Adrenal gland (tissue), 12 donors: Measurements from ENCODE around the gene TFB1M. TPM values are rescaled to one million over a fixed set of nuclear protein-coding genes. Genes with fewer than 3 reads are reported as not detected.

Experiments used
- DNase-seq, 7 donors: peaks; one replicate each; pipeline ENCODE4 v3.0.0-alpha.2; 2019 to 2020
- H3K27ac ChIP-seq, 5 donors: fragments of 200-600 bp; sonication (generic) in 4 of 5; 1 replicate in 3 of 5; 2 replicates in 2 of 5; pipeline versions ENCODE4 v1.5.1 to v1.8.0; 2016 to 2020; ENCODE audit warnings: mild to moderate bottlenecking in 1 of 5
- H3K27me3 ChIP-seq: fragments of 200-600 bp; 2 replicates; pipeline ENCODE4 v1.8.0; 2021
- H3K36me3 ChIP-seq, 2 donors: fragments of 200-600 bp; replicated peaks in 1 of 2; 1 replicate in 1 of 2; 2 replicates in 1 of 2; pipeline versions ENCODE4 v1.5.1 to v1.8.0; 2018 to 2022
- H3K4me1 ChIP-seq, 2 donors: fragments of 200-600 bp; replicated peaks in 1 of 2; 1 replicate in 1 of 2; 2 replicates in 1 of 2; pipeline versions ENCODE4 v1.5.1 to v1.8.0; 2018 to 2021
- H3K4me3 ChIP-seq, 4 donors: fragments of 200-600 bp; sonication (generic) in 3 of 4; one replicate each; pipeline ENCODE4 v1.5.1; 2016 to 2018
- H3K9me3 ChIP-seq, 3 donors: fragments of 200-600 bp; sonication (generic) in 1 of 3; replicated peaks in 1 of 3; 1 replicate in 2 of 3; 2 replicates in 1 of 3; pipeline versions ENCODE4 v1.5.1 to v1.8.0; 2016 to 2021
- POLR2A ChIP-seq, 2 donors: fragments of 450-650 bp; IDR thresholded peaks; one replicate each; pipeline ENCODE4 v1.6.1; 2017; ENCODE audit warnings: antibody characterized with exemption in 2 of 2, mild to moderate bottlenecking in 2 of 2, moderate library complexity in 1 of 2
- WGBS, 4 donors: extraction: QIAGEN DNeasy Blood & Tissue Kit in 2 of 4; methylation state at CpG; one replicate each; pipeline versions ENCODE4 v1.1.5 to v1.1.7; 2013 to 2017; 5-methylcytosine and 5-hydroxymethylcytosine counted together
- intact Hi-C, 2 donors: fragments of 100-400 bp; cut with DNase I; formaldehyde crosslinking; loops; one replicate each; pipeline versions ENCODE4 v1.14.1 to v1.15.0; 2022 to 2023
- polyA plus RNA-seq, 3 donors: library from polyadenylated mRNA; stranded (reverse); fragments of 200-250 nt in 2 of 3; fragments of 350-450 nt in 1 of 3; fragmentation: Illumina TruSeq in 1 of 3; extraction: RNeasy Lipid Tissue Mini Kit (QIAGEN cat#74804) in 1 of 3; gene quantifications; one replicate each; pipeline ENCODE4 v1.2.3, GENCODE V29; 2013 to 2014
- total RNA-seq, 9 donors: library from RNA; depleted of rRNA in 4 of 9; stranded (reverse); fragments of >200 nt in 4 of 9; fragments of 120-200 nt in 1 of 9; fragmentation: NEBNext Ultra II Directional in 1 of 9; extraction: Animal tissue kit (Norgen Biotek cat#: 25700) in 1 of 9; gene quantifications; one replicate each; pipeline versions ENCODE4 v1.1.0 to v1.2.4, GENCODE V29; 2013 to 2023
- TF ChIP-seq, protein P1 (sequence below), 6 experiments: fragments of 450-650 bp in 4 of 6; fragments of 200-600 bp in 2 of 6; sonication (generic) in 1 of 6; IDR thresholded peaks; 1 replicate in 5 of 6; 2 replicates in 1 of 6; pipeline versions ENCODE4 v1.5.1 to v1.8.0; 2016 to 2021; ENCODE audit warnings: antibody characterized with exemption in 6 of 6, mild to moderate bottlenecking in 2 of 6, moderate library complexity in 1 of 6
- donor health status: healthy with polysubstance abuse.
- donor health status: Bipolar disorder and iron deficiency.
- donor health status: DM: yes; HTN: yes; CAD: no.
- donor health status: DM: no; HTN: no; CAD: no.
- donor health status: DM: no; HTN: no; CAD: no.
- donor health status: DM: yes; HTN: yes; CAD: no.

The TFB1M gene
- total and polyA plus RNA-seq, 12 donors = 17.1 to 74.8 (median 49.8) TPM

DNA sequence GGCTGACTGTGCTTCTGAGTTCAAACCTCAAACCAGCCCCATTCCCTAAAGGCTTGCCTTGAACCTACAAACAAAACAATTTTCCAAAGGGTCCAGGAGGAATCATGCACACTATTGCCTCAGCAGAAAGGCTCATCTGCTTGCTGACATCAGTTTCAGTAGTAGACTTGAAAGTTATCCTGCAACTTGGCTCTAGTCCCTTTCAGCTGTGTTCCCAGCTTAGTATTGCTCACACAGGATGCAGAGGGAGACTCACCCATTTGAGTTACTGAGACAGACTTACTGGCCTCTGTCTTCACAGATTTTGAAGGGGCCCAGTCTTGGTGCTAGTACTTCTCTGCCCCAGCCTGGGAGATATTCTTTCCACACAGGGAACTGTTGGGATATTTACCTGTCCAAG lies 38.5 kb upstream of the TFB1M start:
- no peak for TF ChIP-seq POLR2A (IDR thresholded peaks at IDR 0.05)
- TF ChIP-seq, protein P1, sequence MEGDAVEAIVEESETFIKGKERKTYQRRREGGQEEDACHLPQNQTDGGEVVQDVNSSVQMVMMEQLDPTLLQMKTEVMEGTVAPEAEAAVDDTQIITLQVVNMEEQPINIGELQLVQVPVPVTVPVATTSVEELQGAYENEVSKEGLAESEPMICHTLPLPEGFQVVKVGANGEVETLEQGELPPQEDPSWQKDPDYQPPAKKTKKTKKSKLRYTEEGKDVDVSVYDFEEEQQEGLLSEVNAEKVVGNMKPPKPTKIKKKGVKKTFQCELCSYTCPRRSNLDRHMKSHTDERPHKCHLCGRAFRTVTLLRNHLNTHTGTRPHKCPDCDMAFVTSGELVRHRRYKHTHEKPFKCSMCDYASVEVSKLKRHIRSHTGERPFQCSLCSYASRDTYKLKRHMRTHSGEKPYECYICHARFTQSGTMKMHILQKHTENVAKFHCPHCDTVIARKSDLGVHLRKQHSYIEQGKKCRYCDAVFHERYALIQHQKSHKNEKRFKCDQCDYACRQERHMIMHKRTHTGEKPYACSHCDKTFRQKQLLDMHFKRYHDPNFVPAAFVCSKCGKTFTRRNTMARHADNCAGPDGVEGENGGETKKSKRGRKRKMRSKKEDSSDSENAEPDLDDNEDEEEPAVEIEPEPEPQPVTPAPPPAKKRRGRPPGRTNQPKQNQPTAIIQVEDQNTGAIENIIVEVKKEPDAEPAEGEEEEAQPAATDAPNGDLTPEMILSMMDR (IDR thresholded peaks at IDR 0.05) = no peak
- DNase-seq = no peak
- Histone ChIP-seq H3K27me3 (no peaks in the 10 kb centered on the region), H3K27ac (no peak overlapping the region), H3K4me1 (no peaks in the 10 kb centered on the region), H3K4me3 (no peak overlapping the region), H3K9me3 (peaks cover 0 to 9% (median 0%) of the 10 kb centered on the region in 3 donors), H3K36me3 (no peaks in the 10 kb centered on the region)
- intact Hi-C loops = no loop called here

DNA sequence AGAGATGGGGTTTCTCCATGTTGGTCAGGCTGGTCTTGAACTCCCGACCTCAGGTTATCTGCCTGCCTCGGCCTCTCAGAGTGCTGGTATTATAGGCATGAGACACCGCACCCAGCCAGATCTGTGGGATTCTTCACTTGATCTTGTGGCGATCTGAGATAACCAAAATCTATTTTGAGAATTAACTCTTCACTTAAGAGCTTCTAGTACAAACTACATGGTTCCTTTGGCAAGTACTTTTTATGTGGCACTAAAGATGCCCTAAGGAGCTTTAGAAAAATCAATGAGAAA lies 37.8 kb upstream of the TFB1M start:
- H3K27me3 ChIP-seq = no peaks in the 10 kb centered on the region
- H3K4me1 ChIP-seq = no peaks in the 10 kb centered on the region
- no peaks in the 10 kb centered on the region for H3K36me3 ChIP-seq
- intact Hi-C loops = no loop called here
- peaks cover 0 to 9% (median 0%) of the 10 kb centered on the region in 3 donors for H3K9me3 ChIP-seq
- TF ChIP-seq, protein P1 (IDR thresholded peaks at IDR 0.05) = no peak
- no peak for TF ChIP-seq POLR2A (IDR thresholded peaks at IDR 0.05)
- no peak overlapping the region for H3K27ac ChIP-seq
- WGBS, 4 donors = 91 to 94% (median 92%) methylated on average over 4 of the region's 4 CpGs
- no peak overlapping the region for H3K4me3 ChIP-seq
- no peak for DNase-seq

DNA sequence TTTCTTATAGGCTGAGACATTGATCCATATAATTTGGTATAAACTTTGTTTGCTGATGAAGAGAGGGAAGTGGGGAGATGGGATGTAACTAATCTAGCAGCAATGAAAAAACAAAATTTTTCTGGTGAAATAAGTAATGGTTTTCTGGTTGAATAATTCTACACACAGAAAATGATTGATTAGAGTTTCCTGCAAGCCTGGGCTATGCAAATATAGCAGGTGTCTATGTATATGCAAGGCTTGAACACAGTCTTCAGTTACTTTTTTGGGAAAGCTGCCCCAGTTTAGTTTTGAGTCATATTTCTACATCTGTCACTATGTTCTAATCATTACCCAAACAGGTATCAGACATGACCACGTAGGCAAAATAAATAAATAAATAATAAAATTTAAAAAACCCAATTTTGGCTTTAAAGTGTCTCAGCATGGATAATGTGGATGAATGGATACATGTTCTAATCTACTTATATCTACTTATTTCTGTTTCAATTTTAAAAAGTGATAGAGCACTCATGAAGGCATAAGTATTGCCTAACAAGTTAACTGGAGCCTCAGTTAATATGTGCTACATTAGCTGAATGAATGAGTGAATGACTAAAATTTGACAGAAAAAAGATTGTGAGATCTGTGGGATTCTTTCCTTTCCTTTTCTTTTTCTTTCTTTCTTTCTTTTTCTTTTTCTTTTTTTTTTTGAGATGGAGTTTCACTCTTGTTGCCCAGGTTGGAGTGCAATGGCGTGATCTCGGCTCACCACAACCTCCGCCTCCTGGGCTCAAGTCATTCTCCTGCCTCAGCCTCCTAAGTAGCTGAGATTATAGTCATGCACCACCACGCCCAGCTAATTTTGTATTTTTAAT lies 37.2 kb upstream of the TFB1M start:
- Histone ChIP-seq H3K9me3 (peaks cover 0 to 9% (median 0%) of the 10 kb centered on the region in 3 donors), H3K4me3 (no peak overlapping the region), H3K27me3 (no peaks in the 10 kb centered on the region), H3K36me3 (no peaks in the 10 kb centered on the region), H3K27ac (no peak overlapping the region), H3K4me1 (no peaks in the 10 kb centered on the region)
- no peak for TF ChIP-seq POLR2A (IDR thresholded peaks at IDR 0.05)
- TF ChIP-seq, protein P1 (IDR thresholded peaks at IDR 0.05) = no peak
- no peak for DNase-seq
- WGBS, 4 donors = 87 to 91% (median 90%) methylated on average over 5 of the region's 5 CpGs
- intact Hi-C loops = no loop called here

DNA sequence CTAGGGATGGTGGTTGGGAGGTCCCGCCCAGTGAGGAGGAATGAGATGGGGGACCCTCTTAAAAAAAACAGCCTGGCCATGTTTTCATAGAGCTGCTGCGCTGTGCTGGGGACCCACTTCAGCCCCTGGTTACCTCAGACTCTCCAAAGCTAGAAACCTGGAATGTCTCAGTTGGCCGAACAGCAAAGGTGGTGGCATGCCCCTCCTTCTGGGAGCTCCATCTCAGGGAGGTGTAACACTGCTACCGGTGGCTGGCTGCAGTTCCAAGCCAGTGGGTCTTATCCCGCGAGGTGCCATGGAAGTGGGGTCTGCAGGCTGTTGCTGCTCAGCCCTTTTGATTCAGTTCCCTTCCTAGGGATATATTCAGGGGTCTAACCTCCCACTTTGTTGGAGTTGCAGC lies 35.7 kb upstream of the TFB1M start:
- Histone ChIP-seq H3K27ac (no peak overlapping the region), H3K9me3 (peaks cover 0 to 9% (median 0%) of the 10 kb centered on the region in 3 donors), H3K4me1 (no peaks in the 10 kb centered on the region), H3K36me3 (no peaks in the 10 kb centered on the region), H3K27me3 (no peaks in the 10 kb centered on the region), H3K4me3 (no peak overlapping the region)
- intact Hi-C loops = no loop called here
- no peak for TF ChIP-seq POLR2A (IDR thresholded peaks at IDR 0.05)
- TF ChIP-seq, protein P1 (IDR thresholded peaks at IDR 0.05) = no peak
- 86 to 96% (median 93%) methylated on average over 5 to 6 of the region's 6 CpGs for WGBS, 4 donors
- DNase-seq = no peak
